ENCODE measurements around the gene CYB5R2.
"Not testable (repeated sequence)": the region's sequence is repeated elsewhere in the genome, so short reads cannot be mapped to it uniquely, and the experiment has no call there.

Gene CYB5R2

GRCh38 chr11:7668464-7668863 lies 4.8 kb downstream of the CYB5R2 start:
- H3K4me3 ChIP-seq (ENCODE audit: low read length) = no peak overlapping the region
- H3K27me3 ChIP-seq (ENCODE audit: control insufficient read depth, insufficient read depth, low read length) = no peaks in the 10 kb centered on the region
- peaks cover 7% of the 10 kb centered on the region for H3K9me3 ChIP-seq (ENCODE audit: control insufficient read depth, low read depth, low read length)
- peaks cover 8% of the 10 kb centered on the region for H3K4me1 ChIP-seq (ENCODE audit: control insufficient read depth, low read depth, low read length)
- H3K9ac ChIP-seq (ENCODE audit: low read length) = no peak overlapping the region
- peaks cover 24% of the 10 kb centered on the region for H3K36me3 ChIP-seq (ENCODE audit: control insufficient read depth, low read depth, low read length)
- H3K27ac ChIP-seq (ENCODE audit: low read length) = no peak overlapping the region

GRCh38 chr11:7667460-7667859 lies 5.8 kb downstream of the CYB5R2 start:
- no peak overlapping the region for H3K4me3 ChIP-seq (ENCODE audit: low read length)
- H3K9me3 ChIP-seq (ENCODE audit: control insufficient read depth, low read depth, low read length) = peaks cover 7% of the 10 kb centered on the region
- H3K4me1 ChIP-seq (ENCODE audit: control insufficient read depth, low read depth, low read length) = peaks cover 3% of the 10 kb centered on the region
- no peaks in the 10 kb centered on the region for H3K27me3 ChIP-seq (ENCODE audit: control insufficient read depth, insufficient read depth, low read length)
- no peak overlapping the region for H3K27ac ChIP-seq (ENCODE audit: low read length)
- peaks cover 24% of the 10 kb centered on the region for H3K36me3 ChIP-seq (ENCODE audit: control insufficient read depth, low read depth, low read length)
- H3K9ac ChIP-seq (ENCODE audit: low read length) = no peak overlapping the region

GRCh38 chr11:7666292-7666866 lies 6.9 kb downstream of the CYB5R2 start:
- peaks cover 24% of the 10 kb centered on the region for H3K36me3 ChIP-seq (ENCODE audit: control insufficient read depth, low read depth, low read length)
- peaks cover 7% of the 10 kb centered on the region for H3K9me3 ChIP-seq (ENCODE audit: control insufficient read depth, low read depth, low read length)
- peaks cover 3% of the 10 kb centered on the region for H3K4me1 ChIP-seq (ENCODE audit: control insufficient read depth, low read depth, low read length)
- no peak overlapping the region for H3K9ac ChIP-seq (ENCODE audit: low read length)
- no peak overlapping the region for H3K27ac ChIP-seq (ENCODE audit: low read length)
- no peaks in the 10 kb centered on the region for H3K27me3 ChIP-seq (ENCODE audit: control insufficient read depth, insufficient read depth, low read length)
- H3K4me3 ChIP-seq (ENCODE audit: low read length) = no peak overlapping the region

GRCh38 chr11:7665473-7666291 lies 7.6 kb downstream of the CYB5R2 start:
- peaks cover 3% of the 10 kb centered on the region for H3K4me1 ChIP-seq (ENCODE audit: control insufficient read depth, low read depth, low read length)
- no peak overlapping the region for H3K27ac ChIP-seq (ENCODE audit: low read length)
- H3K27me3 ChIP-seq (ENCODE audit: control insufficient read depth, insufficient read depth, low read length) = no peaks in the 10 kb centered on the region
- H3K9ac ChIP-seq (ENCODE audit: low read length) = no peak overlapping the region
- peaks cover 7% of the 10 kb centered on the region for H3K9me3 ChIP-seq (ENCODE audit: control insufficient read depth, low read depth, low read length)
- H3K4me3 ChIP-seq (ENCODE audit: low read length) = no peak overlapping the region
- H3K36me3 ChIP-seq (ENCODE audit: control insufficient read depth, low read depth, low read length) = peaks cover 24% of the 10 kb centered on the region

- no peak overlapping the region for H3K27ac ChIP-seq (ENCODE audit: low read length)
- H3K4me3 ChIP-seq (ENCODE audit: low read length) = no peak overlapping the region
- H3K9me3 ChIP-seq (ENCODE audit: control insufficient read depth, low read depth, low read length) = peaks cover 7% of the 10 kb centered on the region
- H3K27me3 ChIP-seq (ENCODE audit: control insufficient read depth, insufficient read depth, low read length) = no peaks in the 10 kb centered on the region
- peaks cover 3% of the 10 kb centered on the region for H3K4me1 ChIP-seq (ENCODE audit: control insufficient read depth, low read depth, low read length)
- H3K36me3 ChIP-seq (ENCODE audit: control insufficient read depth, low read depth, low read length) = peaks cover 24% of the 10 kb centered on the region
- no peak overlapping the region for H3K9ac ChIP-seq (ENCODE audit: low read length)
These were observed 8.4 kb downstream of the CYB5R2 start for GRCh38 chr11:7664867-7665266.

GRCh38 chr11:7663531-7663930 lies 9.8 kb downstream of the CYB5R2 start:
- H3K27me3 ChIP-seq (ENCODE audit: control insufficient read depth, insufficient read depth, low read length); H3K4me1 ChIP-seq (ENCODE audit: control insufficient read depth, low read depth, low read length): not testable (repeated sequence)
- H3K36me3 ChIP-seq (ENCODE audit: control insufficient read depth, low read depth, low read length) = peaks cover 19% of the 10 kb centered on the region

GRCh38 chr11:7657306-7658025 lies 15.8 kb downstream of the CYB5R2 start:
- H3K9ac ChIP-seq (ENCODE audit: low read length) = no peak overlapping the region
- no peaks in the 10 kb centered on the region for H3K36me3 ChIP-seq (ENCODE audit: control insufficient read depth, low read depth, low read length)
- no peak overlapping the region for H3K4me3 ChIP-seq (ENCODE audit: low read length)
- no peak overlapping the region for H3K27ac ChIP-seq (ENCODE audit: low read length)
- H3K9me3 ChIP-seq (ENCODE audit: control insufficient read depth, low read depth, low read length) = no peaks in the 10 kb centered on the region
- no peaks in the 10 kb centered on the region for H3K27me3 ChIP-seq (ENCODE audit: control insufficient read depth, insufficient read depth, low read length)
- H3K4me1 ChIP-seq (ENCODE audit: control insufficient read depth, low read depth, low read length) = no peaks in the 10 kb centered on the region

More at GRCh38 chr11:7663531-7663930, 9.8 kb downstream of the CYB5R2 start:
- not testable (repeated sequence) for H3K9ac ChIP-seq (ENCODE audit: low read length); H3K9me3 ChIP-seq (ENCODE audit: control insufficient read depth, low read depth, low read length); H3K4me3 ChIP-seq (ENCODE audit: low read length); H3K27ac ChIP-seq (ENCODE audit: low read length)

- no peaks in the 10 kb centered on the region for H3K27me3 ChIP-seq (ENCODE audit: control insufficient read depth, insufficient read depth, low read length)
- no peaks in the 10 kb centered on the region for H3K4me1 ChIP-seq (ENCODE audit: control insufficient read depth, low read depth, low read length)
- H3K4me3 ChIP-seq (ENCODE audit: low read length) = no peak overlapping the region
- H3K27ac ChIP-seq (ENCODE audit: low read length) = no peak overlapping the region
- no peaks in the 10 kb centered on the region for H3K9me3 ChIP-seq (ENCODE audit: control insufficient read depth, low read depth, low read length)
- no peak overlapping the region for H3K9ac ChIP-seq (ENCODE audit: low read length)
- H3K36me3 ChIP-seq (ENCODE audit: control insufficient read depth, low read depth, low read length) = no peaks in the 10 kb centered on the region
These were observed 16.6 kb downstream of the CYB5R2 start for GRCh38 chr11:7656704-7657103.

- no peaks in the 10 kb centered on the region for H3K9me3 ChIP-seq (ENCODE audit: control insufficient read depth, low read depth, low read length)
- no peaks in the 10 kb centered on the region for H3K27me3 ChIP-seq (ENCODE audit: control insufficient read depth, insufficient read depth, low read length)
- no peak overlapping the region for H3K9ac ChIP-seq (ENCODE audit: low read length)
- no peak overlapping the region for H3K27ac ChIP-seq (ENCODE audit: low read length)
- no peak overlapping the region for H3K4me3 ChIP-seq (ENCODE audit: low read length)
- no peaks in the 10 kb centered on the region for H3K36me3 ChIP-seq (ENCODE audit: control insufficient read depth, low read depth, low read length)
- H3K4me1 ChIP-seq (ENCODE audit: control insufficient read depth, low read depth, low read length) = no peaks in the 10 kb centered on the region
These were observed 17.8 kb downstream of the CYB5R2 start for GRCh38 chr11:7655253-7656217.

- Histone ChIP-seq H3K9ac (ENCODE audit: low read length) (no peak overlapping the region), H3K27ac (ENCODE audit: low read length) (no peak overlapping the region), H3K27me3 (ENCODE audit: control insufficient read depth, insufficient read depth, low read length) (no peaks in the 10 kb centered on the region), H3K4me1 (ENCODE audit: control insufficient read depth, low read depth, low read length) (no peaks in the 10 kb centered on the region), H3K4me3 (ENCODE audit: low read length) (no peak overlapping the region), H3K9me3 (ENCODE audit: control insufficient read depth, low read depth, low read length) (no peaks in the 10 kb centered on the region), H3K36me3 (ENCODE audit: control insufficient read depth, low read depth, low read length) (no peaks in the 10 kb centered on the region)
These were observed 19.1 kb downstream of the CYB5R2 start for GRCh38 chr11:7654195-7654705.

- Histone ChIP-seq H3K4me1 (ENCODE audit: control insufficient read depth, low read depth, low read length) (no peaks in the 10 kb centered on the region), H3K27me3 (ENCODE audit: control insufficient read depth, insufficient read depth, low read length) (no peaks in the 10 kb centered on the region), H3K9me3 (ENCODE audit: control insufficient read depth, low read depth, low read length) (no peaks in the 10 kb centered on the region), H3K9ac (ENCODE audit: low read length) (no peak overlapping the region), H3K36me3 (ENCODE audit: control insufficient read depth, low read depth, low read length) (no peaks in the 10 kb centered on the region), H3K27ac (ENCODE audit: low read length) (no peak overlapping the region), H3K4me3 (ENCODE audit: low read length) (no peak overlapping the region)
These were observed 21.6 kb downstream of the CYB5R2 start for GRCh38 chr11:7651700-7652099.
